HG03439 (cell line): ENCODE data around the gene NTNG2.
"Not testable (repeated sequence)": the region's sequence is repeated elsewhere in the genome, so short reads cannot be mapped to it uniquely, and the experiment has no call there.

Experiments
- ATAC-seq: cut with Tn5 transposase; IDR thresholded peaks from one replicate; pipeline ENCODE4 v1.9.1; 2021; ENCODE audit warnings: mild to moderate bottlenecking, moderate library complexity; ENCODE audit not compliant: unreplicated experiment

NTNG2 gene, protein sequence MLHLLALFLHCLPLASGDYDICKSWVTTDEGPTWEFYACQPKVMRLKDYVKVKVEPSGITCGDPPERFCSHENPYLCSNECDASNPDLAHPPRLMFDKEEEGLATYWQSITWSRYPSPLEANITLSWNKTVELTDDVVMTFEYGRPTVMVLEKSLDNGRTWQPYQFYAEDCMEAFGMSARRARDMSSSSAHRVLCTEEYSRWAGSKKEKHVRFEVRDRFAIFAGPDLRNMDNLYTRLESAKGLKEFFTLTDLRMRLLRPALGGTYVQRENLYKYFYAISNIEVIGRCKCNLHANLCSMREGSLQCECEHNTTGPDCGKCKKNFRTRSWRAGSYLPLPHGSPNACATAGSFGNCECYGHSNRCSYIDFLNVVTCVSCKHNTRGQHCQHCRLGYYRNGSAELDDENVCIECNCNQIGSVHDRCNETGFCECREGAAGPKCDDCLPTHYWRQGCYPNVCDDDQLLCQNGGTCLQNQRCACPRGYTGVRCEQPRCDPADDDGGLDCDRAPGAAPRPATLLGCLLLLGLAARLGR

DNA sequence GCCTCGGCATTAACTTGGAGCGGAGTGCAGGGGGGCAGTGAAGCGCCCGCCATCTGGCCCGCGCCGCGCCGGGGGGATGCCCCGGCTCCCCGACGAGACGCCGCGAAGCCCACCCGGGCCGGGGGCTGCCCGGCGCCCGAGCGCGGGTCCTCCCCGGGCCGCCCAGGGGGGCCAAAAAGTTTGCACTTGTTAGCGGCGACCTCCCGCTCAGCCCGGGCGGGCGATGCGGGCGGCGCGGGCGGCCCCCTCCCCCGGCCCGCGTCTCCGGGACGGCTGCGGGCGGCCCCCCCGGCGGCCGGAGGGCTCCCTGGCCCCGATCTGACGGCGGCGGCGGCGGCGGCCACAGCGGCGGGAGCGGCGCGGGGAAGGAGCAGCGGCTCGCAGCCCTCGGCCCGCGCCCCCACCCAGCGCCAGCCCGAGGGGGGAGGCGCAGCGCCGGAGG, at the start of gene NTNG2:
TSS of gene NTNG2 (plus strand) at position 316 of the 442 bp plus-strand sequence. CDS start 4,774 bp downstream, outside the sequence.
- ATAC-seq, result no peak

DNA sequence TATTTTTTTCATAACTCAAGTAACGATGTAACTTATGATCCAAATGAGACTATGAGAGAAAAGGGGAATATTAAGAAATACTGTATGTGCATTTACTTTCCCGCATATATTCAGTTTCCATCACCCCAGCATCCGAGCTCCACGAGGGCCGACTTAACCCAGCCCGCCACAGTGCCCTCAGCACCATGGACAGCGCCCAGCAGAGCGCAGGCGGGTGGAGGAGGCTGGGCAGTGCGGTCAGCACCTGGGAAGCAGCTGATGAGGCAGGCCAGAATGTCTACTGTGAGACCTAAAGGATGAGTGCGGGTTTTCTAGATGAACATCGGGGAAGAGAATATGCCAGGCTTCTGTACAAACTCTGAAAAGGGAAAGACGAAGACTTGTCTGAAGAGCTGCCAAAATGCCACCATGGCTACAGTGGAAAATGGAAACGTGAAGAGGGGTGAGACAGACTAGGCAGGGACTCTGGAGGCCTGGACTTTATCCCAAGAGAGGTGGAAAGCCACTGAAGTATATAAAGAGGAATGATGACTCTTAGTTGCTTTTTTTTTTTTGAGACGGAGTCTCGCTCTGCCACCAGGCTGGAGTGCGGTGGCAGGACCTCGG, 47.7 kb upstream of the NTNG2 start:
- ATAC-seq, result no peak

DNA sequence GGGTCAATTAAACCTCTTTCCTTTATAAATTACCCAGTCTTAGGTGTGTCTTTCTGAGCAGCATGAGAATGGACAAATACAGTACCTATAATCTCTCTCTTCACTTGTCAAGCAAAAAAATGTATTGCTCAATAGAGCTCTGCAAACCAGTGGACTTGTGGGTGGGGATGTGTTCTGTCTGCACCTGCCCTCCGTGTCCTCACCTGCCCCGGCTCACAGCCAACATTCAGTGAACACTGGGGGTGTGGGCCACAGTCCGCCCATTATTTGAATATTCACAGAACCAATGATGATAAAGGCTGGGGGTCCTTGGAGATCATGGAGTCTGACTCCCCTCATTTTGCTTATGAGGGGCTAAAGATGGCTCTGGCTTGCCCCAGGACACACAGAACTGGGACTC, 45.3 kb upstream of the NTNG2 start:
- no peak for ATAC-seq

DNA sequence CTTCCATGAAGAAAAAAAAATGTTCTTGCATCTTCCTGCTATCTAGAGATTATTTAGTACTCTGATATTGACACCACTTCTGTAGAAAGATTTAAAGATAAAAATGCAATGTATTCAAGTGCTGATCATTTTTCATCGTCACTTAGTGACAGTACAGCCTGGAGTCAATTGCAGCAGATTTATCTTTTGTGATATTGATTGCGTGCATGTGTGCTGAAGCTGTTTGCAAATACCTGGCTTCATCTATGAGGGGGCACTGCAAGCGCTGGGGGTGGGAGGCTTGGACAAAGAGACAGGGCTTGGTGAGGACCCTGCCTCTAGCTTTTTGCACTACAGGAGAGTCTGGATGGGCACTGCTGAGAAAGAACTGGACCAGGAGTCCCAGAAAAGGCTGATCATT, 44.2 kb upstream of the NTNG2 start:
- ATAC-seq, result no peak

DNA sequence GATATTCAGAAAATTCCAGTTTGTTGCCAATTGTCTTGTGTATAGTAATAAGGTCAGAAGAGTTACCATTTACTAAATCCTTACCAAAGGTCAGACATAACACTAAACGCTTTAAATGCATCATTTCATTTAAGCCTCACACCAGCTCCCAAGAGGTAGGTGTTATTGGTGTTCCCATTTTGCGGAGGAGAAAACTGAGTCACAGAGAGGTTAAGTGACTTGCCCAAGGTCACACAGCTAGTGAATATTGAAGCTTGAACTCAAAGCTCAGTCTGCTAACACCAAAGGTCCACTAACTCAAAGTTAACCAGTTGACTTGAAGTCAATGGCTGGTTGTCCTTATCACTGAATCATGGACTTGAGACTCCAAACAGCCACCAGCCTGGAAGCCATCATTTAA, 40.8 kb upstream of the NTNG2 start:
- ATAC-seq, result no peak

DNA sequence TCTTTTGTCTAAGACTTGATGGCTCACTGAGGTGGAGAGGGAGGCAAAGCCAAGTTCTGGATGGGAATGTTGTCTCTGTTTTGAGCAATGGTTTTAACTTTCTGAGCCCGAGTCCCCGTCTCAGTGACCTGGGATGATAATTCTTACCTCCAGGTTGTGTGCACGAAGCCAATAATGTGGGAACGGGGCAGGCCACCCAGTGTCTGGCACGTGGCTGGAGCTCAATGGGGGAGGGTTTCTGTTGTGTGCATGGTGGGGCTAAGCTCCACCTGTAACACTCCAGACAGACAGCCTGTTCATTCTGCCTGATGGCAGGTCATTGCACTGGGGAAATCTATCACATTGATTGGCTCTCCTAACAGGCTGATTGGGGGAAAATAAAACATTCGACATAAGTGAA, 37.1 kb upstream of the NTNG2 start:
- no peak for ATAC-seq

DNA sequence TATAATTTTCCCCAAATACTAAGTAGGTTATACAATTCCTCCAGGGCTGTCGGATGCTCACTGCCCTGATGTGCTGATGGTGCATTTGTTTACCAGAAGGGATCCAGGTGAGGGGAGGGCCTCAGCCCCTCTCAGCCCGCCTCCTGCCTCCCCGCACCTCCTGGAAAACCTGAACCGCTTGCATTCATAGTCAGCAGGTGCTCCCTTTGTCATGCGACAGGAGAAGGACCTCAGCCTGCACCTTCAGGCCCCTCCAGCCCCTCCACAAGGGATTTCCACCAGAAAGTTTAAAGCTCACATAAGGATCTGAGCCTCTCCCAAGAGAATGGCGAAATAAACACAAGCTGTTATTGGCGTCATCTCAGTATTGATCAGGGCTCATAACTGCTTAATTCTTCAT, 36.5 kb upstream of the NTNG2 start:
- ATAC-seq, result no peak

DNA sequence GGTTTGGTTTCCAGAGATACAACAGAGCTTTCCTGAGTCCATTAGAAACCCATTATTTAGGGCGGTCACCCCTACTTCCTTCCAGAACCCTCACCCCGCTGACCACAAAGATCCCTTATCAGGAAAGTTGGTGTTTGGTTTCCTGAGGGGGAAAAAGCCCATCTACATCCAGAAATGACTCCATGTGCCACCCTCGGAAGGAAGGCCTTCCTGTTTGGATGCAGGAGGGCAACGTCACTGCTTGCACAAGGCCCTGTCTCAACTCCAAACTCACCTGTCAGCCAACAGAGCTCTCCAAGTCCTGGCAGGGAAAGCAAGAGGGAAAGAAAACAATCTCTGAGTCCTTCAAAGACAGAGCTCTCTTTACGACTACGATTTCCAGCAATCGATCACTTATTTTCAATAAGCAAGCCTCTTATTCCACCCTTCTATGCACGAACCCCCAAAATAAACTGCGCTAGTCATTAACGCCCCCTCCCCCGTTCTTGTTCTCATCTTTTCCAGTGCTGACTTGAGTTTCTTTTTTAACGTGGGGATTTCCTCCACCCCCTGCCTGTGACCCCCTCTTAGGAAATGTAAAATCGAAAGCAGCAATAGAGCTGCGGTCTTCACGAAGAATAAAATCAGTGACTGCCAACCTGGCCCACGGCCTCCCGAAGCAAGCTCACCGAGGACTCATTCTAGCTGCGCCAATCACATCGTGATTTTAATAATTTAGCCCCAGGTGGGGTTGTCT, 35.7 kb upstream of the NTNG2 start:
- ATAC-seq, result no peak

DNA sequence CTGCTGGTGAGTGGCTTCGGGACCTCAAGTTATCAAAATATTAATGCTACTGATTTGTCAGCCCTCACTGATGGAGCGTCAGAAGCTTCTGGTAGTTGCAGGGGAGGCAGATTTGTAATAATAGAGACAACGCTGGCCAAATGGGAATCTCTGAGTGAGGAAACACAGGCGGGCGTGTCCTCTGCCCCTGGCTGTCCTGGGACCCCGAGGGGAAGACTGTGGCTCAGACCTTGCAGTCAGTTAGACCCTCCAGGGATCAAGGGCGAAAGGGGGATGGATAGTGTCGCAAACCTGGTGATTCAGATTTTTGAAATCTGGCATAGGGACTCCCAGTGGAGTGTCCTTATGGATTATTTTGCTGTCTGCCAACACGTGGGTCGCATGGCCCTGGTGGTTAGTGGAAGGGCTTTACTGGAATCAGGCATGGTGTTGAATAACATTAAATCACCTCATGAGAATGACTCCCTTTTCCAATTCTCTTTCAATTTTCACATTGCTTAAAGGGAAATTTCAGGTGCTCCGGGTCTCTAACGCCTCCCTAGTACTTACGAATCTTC, 35.1 kb upstream of the NTNG2 start:
- ATAC-seq, result no peak

DNA sequence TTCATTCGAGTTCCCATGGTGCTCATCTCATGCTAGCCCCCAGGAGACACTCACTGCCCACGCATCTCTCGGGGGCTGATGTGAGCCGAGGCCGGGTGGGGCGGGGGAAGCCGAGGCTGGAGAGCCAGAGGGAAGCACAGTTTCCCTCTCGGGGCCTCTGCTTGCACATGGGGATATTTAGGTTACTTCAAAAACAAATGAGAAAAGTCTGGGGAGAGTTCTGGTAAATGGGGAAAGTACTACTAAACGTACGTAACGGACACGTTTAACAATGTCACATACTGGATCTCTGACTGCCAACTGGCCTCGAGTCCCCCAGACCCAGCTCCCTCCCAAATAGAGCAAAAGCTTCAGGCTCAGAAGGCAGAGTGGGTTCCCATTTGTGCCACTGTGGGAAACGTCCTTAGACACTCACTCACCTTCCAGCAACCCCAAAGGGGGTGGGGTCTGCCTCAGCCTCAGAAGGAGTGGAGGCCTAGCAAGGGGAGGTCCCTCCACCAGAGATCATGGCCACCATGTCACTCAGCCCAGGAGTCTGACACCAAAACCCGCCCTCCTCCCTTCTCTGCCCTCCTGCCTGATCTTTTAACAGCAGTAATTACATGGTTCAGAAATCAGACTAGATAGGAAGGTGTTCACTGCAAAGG, 33.8 kb upstream of the NTNG2 start:
- ATAC-seq, result no peak

DNA sequence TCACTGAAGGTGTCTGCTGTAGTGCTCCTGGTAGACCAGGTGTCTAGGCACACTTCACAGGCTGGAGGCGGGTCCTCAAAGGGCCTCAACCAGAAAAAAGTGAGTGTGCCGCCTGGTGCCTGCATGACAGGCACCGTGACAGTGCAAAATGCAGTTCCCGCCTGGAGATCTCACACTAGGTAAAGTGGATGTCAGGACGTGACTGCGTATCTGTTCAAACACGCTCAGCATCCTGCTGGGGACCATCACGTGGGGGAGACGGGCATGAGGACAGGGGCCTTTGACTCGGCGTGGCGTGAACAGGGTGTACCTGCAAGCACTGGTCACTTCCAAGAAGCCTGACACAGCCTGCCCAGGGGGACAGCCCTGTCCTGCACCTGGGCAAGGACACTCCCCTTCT, 32.3 kb upstream of the NTNG2 start:
- ATAC-seq, result no peak

DNA sequence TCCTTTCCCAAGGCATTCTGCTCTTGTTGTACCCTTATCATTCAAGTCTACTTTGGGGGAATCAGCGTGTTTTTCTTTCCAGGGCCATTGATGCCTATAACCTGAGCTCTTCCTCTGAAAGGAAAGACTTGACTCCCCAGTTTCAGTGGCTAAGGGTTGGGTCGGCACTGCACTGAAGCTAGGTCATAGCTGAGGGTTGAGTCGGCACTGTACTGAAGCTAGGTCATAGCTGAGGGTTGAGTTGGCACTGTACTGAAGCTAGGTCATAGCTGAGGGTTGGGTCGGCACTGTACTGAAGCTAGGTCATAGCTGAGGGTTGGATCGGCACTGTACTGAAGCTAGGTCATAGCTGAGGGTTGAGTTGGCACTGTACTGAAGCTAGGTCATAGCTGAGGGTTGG, 27.8 kb upstream of the NTNG2 start:
- not testable (repeated sequence) for ATAC-seq

DNA sequence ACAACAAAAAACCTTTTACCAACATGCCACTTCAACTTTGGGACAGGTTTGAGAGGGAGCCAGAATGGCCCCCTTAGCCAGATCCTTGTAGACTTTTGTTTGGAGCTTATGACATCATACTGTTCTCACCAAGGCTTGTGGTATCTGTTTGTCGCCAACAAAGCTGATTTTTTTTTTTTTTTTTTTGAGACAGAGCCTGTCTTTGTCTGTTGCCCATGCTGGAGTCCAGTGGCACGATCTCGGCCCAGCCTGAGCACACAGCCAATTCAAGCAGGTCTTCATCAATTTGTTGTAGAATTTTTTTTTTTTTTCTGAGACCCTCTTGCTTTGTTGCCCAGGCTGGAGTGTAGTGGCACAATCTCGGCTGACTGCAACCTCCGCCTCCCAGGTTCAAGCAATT, 26.4 kb upstream of the NTNG2 start:
- no peak for ATAC-seq

DNA sequence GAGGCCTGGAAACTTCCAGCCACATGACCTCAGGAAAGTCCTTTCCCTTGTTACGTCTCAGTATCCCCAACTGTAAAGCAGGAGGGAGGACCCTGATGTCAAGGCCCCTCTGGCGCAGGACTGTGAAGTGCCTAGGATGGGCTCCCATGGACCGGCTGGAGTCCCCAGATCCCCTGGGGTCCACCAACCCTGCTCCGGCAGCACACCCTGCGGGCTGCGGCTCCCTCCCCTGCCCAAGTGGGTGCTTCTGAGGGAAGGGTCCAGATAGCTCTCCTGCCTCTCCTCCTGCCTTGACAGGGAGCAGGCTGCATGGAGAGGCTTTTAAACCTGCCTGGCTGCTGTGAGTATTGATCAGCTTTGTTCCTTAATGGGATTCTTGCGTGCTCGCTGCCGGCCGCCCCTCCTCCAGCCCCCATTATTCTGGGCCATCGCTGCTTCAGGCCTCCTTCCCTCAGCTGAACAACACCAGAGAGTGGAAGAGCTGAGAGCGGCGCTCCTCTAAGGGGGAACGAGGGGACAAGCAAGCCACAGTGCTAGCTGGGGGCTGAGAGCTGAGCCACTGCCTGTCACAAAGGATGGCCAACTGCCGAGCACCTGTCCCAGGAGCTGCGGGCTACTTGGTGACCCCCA, 25.6 kb upstream of the NTNG2 start:
- no peak for ATAC-seq

DNA sequence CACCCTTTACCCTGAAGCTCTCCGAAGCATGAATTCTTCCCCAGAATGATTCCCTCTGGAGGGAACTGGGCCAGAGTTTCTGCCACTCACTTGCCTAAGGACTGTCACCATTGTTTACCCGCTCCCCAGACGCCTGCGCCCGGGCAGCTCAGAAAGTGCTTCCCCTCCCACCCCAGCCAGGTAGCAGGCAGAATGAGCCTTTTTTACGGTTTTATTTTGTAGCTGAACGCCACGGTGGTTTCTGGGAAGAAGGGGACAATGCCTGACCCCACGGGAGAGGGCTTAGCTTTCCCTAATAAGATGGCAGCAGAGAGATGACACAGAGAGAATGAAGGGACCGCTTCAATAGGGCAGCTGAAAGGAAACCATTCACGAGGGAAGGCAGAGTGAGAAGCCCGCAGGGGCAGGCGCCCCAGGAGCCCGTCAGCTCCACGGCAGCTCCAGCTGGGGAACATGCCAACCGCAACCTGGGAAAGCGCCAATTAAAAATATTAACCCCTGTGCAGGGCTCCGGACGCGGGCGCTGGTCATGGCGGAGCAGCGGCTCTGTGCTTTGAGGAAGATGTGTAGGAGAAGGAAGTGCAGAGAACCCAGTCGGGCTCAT, 20.4 kb upstream of the NTNG2 start:
- ATAC-seq, result no peak

DNA sequence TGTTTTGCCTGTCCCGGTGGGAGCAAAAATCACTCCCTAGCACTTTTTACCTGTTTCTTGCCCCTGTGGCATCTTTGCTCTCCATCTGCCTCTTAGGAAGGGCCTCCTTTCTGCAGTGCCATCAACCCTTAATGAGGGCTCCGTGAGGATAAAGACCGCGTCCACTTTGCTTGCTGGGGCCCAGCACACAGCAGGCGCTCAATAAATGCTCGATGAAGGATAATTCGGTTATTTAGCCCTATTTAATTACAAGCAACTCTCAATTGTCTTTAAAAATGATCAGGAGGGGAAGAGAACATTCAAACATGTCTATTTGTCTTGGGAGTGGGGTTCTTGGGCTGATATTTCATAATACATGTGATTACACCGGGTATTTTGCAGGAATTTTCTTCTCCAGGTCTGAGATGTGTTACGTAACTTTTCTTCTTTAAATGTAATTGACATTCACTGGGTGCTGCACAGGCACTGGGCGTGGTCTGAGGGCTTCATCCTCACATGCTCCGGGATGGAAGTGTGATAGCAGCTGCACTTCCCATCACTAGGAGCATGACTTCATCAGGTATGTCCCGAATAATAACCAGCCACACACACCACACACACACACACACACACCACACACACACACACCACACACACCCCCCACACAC, 19.8 kb upstream of the NTNG2 start:
- no peak for ATAC-seq

DNA sequence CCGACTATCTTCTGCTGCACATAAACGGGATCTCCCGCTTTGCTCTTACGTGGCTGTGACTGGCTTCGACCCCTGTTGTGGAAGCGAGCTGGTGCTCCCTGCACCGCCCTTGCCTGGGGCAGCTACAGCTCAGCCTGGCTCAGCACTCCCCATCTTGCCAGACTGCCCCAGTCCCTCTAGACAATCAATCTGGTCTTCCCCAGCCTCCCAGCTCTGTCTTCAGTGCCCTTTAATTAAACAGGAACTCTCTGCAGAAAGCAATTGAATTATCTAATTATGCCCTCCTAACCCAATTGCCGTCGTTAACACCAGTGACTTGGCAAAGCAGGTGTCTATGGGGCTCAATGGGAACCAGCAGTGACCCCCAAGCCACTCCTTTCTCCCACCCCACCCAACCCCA, 18.9 kb upstream of the NTNG2 start:
- ATAC-seq, result no peak

DNA sequence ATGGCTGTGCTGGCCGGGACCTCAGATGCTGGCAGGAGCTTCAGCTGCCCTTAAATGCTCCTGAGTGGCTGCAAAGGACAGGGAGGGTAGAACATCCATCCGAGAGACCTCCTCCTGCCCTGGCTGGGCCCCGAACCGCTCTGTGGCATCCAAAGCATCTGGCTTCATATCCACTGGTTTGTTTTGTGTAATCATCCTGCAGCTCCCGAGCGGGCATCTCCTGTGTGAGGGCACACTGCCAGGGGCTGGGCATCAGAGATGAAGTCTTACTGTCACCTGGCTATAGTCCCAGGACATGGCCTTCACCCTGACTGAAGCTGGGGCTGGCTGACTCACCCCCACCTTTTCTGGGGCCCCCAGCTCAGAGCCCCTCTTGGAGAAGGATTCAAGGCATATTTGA, 18.5 kb upstream of the NTNG2 start:
- no peak for ATAC-seq

DNA sequence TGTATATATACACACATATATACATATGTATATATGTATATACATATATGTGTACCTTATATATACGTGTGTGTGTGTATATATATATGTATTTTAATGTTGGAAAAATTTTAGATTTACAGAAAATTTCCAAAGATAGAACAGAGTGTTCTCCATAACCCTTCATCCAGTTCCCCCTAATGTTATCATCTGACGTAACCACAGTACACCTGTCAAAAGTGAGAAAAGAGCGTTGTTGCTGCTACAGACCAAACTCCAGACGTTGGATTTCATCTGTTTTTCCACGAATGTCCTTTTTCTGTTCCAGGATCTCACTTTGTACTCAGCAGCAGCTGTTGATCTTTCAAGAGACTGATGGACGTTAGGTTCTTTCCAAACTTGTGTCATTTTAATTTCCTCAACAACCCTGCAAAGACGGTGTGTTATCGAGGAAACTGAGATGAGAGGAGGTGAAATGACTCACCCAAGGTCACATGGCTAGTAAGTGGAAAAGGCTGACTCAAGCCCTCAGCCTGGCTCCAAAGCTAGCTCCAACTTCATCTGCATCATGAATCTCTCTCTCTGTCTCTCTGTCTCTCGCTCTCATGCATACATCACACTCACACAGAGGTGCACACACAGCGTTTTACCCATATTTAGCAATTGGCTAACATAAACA, 17.0 kb upstream of the NTNG2 start:
- ATAC-seq, result no peak
